Caki2 (cell line): Measurements from ENCODE around the gene TNRC18. TPM values are rescaled to one million over a fixed set of nuclear protein-coding genes. Genes with fewer than 3 reads are reported as not detected.

Experiments used
- DNase-seq: peaks from one replicate; pipeline ENCODE4 v3.0.0-alpha.2; 2015; ENCODE audit warnings: low read depth
- in situ Hi-C: cut with HindIII; loops from 2 replicates; pipeline ENCODE4 v1.10.0; 2016; ENCODE audit warnings: low sequenced_read_pairs, low pct_unique_long_range_greater_than_20kb, mixed read lengths
- total RNA-seq: library from RNA; depleted of rRNA; stranded (reverse); fragments of >200 nt; shearing (Covaris generic); gene quantifications from 2 replicates; pipeline ENCODE4 v1.2.3, GENCODE V29; 2014; ENCODE audit warnings: low replicate concordance

Gene TNRC18
- total RNA-seq, 1 experiment from 2014 or later, result 23.3 TPM

DNA sequence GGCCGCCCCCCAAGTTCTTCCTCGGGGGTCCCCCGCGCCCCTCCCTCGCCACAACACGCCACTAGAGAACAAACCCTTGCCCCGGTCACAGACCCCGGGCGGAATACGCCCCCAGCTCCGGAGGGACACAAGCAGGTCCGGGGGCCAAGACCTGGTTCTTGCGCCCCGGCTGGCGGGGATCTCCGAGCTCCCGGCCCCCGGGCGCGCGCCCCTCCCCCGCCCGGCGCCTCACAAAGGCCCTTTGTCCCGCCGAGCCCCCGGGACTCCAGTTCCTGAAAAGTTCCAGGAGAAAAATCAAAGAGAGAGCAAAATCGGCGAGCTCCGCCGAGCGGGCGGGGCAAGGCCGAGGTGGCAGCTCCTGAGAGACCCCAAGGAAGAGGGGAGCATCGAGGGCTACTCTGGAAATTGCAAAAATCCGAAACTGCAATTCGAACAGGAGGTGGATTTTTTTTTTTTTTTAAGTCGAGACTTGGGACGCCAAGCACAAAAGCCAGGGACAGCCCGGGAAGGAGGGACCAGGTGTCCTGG, 4.0 kb downstream of the TNRC18 start:
- in situ Hi-C loops, result no loop called here
- no peak for DNase-seq

DNA sequence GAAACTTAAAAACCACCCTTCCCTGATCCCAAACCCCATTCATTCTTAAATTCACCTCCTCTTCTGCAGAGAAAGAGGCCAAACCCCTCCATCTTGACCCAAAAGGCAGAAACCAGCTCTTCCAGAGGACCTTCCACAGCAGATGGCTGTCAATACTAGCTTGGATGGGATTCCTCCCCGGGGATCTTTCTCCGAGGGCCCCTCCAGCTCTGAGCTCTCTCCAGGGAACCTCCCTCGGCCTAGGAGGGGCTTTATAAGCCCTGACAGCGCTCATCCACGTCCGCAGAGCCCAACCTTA, 5.4 kb downstream of the TNRC18 start:
- in situ Hi-C loops, result no loop called here
- no peak for DNase-seq

- DNase-seq, result no peak
- in situ Hi-C loops, result no loop called here
Measured at GRCh38 chr7:5417106-5418071, 6.2 kb downstream of the TNRC18 start.

DNA sequence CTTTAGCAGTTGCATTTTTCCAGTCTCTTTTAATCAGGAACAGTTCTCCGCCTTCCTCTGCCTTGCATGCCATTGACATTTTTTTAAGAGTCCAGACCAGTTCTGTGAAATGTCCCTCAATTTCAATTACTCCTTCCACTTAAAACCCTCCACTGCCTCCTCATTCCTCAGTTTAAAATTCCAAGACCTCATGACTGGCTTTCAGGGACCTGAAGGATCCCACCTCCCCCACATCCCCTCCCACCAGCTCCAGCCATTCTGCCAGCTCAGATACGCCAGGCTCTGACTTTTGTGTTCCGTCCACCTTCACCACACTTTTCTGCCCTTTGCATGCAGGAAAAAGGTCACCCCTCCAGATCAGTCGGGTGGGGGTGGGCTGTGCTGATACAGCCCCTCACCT, 8.7 kb downstream of the TNRC18 start:
- no peak for DNase-seq
- in situ Hi-C loops, result no loop called here

GRCh38 chr7:5413449-5413786, 10.2 kb downstream of the TNRC18 start:
- in situ Hi-C loops, result no loop called here
- DNase-seq, result no peak

DNA sequence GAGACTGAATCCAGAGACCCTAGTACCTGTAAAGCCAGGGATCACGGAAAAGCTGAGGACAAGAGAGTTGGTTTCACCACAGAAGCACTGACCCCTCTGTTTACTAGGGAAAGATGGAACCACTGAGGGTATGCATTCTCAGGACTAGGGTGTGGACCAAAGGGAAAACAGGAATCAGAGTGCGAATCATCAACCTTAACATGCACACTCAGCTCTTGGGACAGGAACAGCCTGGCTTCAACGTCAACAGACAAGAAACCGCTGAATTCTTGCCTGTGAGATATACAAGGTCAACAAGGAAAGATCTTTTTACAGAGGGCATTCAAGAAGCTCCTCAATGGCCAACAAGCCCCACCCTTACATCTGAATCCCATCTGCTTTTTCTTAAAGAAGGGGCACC, 14.9 kb downstream of the TNRC18 start:
- in situ Hi-C loops, result no loop called here
- peak; percentile 55 for DNase-seq

DNA sequence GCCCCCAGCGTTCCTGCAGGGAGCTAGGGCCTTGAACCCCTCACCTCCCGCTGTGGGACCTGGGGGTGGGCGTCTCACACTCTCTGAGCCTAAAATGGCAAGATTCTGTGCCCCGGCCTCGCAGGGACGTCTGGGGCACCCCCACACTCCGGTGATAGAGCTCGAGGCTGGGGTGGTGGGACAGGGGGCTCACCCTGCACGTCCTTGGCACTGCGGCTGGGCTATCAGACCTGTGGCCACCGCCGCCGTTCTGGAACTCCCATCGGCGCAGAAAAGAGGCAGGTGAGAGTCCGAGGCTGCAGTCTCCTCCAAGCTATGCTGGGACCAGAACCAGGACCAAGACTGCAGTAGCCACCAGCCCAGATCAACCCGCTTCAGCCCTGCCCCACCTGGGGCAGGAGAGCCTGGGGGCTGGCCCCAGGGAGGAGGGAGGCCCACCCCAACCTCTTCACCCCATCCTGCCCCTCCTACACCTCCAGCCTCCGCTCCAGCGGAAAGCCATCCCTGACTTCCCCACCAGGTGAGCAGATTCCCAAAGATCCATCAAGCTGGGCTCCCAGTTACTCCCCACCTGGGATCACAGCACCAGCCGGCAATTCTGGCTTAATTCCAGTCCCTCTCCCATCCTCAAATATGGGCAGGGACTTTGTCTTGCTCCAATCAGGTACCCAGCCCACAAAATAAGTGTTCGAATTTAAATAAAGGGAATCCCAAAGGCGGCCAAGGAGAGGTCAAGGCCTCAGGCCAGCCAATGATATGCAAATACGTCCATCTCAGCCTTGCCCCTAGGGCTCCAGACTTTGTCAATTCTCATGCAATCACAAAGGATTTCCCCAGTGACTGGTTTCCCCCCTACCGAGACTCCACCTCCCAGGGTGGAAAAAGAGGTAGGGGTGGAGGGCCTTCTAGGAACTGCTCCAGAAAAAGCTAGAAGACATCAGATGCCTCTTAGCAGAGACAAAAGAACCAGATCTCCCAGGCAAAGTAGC, 16.4 kb downstream of the TNRC18 start:
- in situ Hi-C loops, result no loop called here
- no peak for DNase-seq

DNA sequence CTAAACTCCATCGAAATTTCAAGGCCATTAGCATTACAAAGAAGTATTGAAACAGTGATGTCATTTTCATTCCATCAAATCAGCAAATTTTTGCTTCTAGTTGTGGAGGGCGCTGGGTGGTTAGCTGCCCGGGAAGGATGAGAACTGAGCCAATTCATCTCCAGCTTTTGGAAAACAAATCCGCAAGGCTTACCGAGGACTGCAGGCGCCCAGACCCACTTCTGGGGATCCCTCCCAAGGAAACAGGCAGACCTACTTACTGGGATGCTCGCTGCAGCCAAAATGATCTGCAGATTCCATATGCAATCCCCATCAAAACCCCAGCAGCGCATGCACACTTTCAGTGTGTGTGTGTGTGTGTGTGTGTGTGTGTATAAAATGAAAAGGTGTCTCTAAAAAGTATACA, 19.2 kb downstream of the TNRC18 start:
- in situ Hi-C loops, result no loop called here
- DNase-seq, result no peak

- in situ Hi-C loops, result no loop called here
- no peak for DNase-seq
Measured at GRCh38 chr7:5403442-5403841, 20.2 kb downstream of the TNRC18 start.

DNA sequence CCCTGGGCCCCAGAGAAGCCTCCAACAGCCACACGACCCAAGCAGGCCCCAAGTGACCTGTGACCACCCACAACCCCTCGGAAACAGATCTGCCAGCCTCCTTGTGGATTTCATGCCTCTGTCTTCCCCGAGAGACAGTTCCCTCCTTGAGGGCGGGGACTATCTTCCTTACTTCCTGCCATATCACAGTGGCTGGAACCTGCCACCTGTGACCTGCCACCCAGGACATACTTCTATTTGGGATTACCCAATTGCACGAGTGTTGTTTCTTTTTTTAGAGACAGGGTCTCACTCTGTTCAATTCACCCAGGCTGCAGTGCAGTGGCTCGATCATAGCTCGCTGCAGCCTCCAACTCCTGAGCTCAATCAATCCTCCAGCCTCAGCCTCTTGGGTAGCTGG, 25.9 kb downstream of the TNRC18 start:
- DNase-seq, result no peak
- in situ Hi-C loops, result no loop called here

DNA sequence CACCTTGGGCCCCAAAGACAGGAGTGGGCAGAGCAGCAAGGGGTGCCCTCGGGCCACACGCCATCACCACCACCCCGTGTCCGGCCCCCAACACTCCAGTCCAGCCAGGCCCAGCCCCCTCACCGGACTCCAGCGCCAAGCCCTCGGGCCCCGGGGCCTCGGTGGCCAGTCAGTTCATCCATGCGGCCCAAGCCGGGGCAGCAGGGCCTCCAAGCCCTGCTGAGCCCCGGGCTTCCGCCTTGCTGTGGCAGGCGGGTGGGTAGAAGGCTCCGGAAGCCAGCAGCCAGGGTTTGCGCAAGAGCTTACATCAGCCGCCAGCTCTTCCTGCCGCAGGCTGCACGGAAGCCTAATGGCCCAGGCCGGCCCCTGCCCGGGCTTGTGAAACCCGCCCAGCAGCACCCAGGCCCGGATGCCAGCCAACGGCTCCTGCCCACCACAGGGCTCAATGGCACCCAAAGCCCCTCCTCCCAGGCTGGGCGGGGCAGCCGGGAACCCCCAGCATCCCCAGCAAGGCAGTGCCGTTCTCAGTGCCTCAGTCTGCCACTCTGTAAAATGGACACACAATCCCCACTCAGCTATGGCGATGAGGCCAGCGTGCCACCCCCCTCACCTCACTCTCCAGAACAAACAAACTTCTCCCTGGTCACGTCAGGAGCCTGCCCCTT, 26.5 kb downstream of the TNRC18 start:
- in situ Hi-C loops, result no loop called here
- DNase-seq, result peak; percentile 92

GRCh38 chr7:5396542-5396941, 27.1 kb downstream of the TNRC18 start:
- DNase-seq, result peak; percentile 53
- in situ Hi-C loops, result no loop called here

- in situ Hi-C loops, result no loop called here
Measured at GRCh38 chr7:5395246-5395645, 28.4 kb downstream of the TNRC18 start.

GRCh38 chr7:5394264-5395105, 29.1 kb downstream of the TNRC18 start:
- DNase-seq, result no peak
- in situ Hi-C loops, result no loop called here

More at GRCh38 chr7:5395246-5395645, 28.4 kb downstream of the TNRC18 start:
- no peak for DNase-seq

DNA sequence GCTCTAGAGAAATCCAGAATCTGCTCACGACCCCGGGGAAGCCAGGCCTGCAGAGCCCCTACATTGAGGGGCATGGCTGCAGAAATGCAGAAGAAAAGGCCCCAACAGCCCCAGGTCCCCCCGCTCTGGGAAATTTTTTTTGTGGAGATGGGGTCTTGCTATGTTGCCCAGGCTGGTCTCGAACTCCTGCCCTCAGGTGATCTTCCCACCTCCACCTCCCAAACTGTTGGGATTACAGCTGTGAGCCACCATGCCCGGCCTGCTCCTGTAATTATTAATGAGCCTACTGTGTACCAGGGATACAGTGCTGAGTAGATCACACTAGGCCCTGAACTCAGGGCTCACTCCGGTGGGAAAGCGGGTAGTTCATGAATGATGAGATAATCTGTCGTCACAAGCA, 29.9 kb downstream of the TNRC18 start:
- in situ Hi-C loops, result no loop called here
- no peak for DNase-seq

- in situ Hi-C loops, result no loop called here
- DNase-seq, result no peak
Measured at GRCh38 chr7:5393328-5393727, 30.3 kb downstream of the TNRC18 start.

- DNase-seq, result no peak
- in situ Hi-C loops, result no loop called here
Measured at GRCh38 chr7:5390918-5391317, 32.7 kb downstream of the TNRC18 start.
